ENCODE results near the gene C17orf67. TPM values are rescaled to one million over a fixed set of nuclear protein-coding genes. Genes with fewer than 3 reads are reported as not detected.

The C17orf67 gene
- total RNA-seq, 5 donors from 2014 or later (not counting 1 experiment from before 2014, with no cell fraction given) = 4.8 to 9.6 (median 8.4) TPM

DNA sequence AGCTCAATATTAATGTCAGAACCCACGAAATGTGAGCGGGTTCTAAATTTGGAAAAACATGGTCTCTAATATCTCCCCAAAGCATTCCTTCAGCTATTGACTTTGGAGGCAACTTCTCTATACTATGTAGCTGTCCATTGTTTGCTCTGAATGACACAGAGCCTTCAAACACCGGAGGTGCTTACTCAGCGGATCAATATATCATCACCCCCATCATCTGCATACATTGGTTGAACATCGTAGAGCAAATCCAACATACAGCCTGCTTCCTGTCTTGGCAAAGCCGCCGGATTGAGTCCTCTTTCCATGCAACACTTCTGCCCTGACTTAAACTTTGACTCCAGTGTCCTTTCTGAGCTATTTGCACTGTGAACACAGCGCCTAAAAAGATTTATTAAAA is 61.3 kb downstream of the C17orf67 start:
- Histone ChIP-seq H3K9me3 (no peaks in the 10 kb centered on the region), H3K4me1 (ENCODE audit: control insufficient read depth in 1 of 2, extremely low read depth in 1 of 2, insufficient read depth in 2 of 2, low read length in 2 of 2) (no peaks in the 10 kb centered on the region), H3K27me3 (replicated peaks in 1 of 2; ENCODE audit: control insufficient read depth in 2 of 2, extremely low read depth in 1 of 2, insufficient read depth in 2 of 2, low read length in 1 of 2) (peaks cover 0 to 3% of the 10 kb centered on the region in 2 experiments), H3K36me3 (ENCODE audit: control insufficient read depth in 2 of 2, extremely low read depth in 1 of 2, insufficient read depth in 1 of 2, low read length in 1 of 2) (no peaks in the 10 kb centered on the region), H3K27ac (ENCODE audit: low read length) (no peak overlapping the region), H3K4me3 (ENCODE audit: control insufficient read depth in 1 of 2, extremely low read depth in 1 of 2, low read length in 1 of 2) (no peak overlapping the region)
- DNase-seq = no peak
- no peak for ATAC-seq (replicated peaks in 1 of 4)
- H3K27me3 Mint-ChIP-seq = no peaks in the 10 kb centered on the region
- ChIA-PET POLR2A (no interaction called here), CTCF (interaction anchor here (0.6 to 1.8 kb wide), 3 partner anchors 8 to 272 kb away, joined by 3 to 12 read pairs (median 7); no protein-coding TSS in a partner anchor)
- no peaks in the 10 kb centered on the region for H3K9me3 Mint-ChIP-seq
- H3K4me3 Mint-ChIP-seq = no peak overlapping the region
- H3K36me3 Mint-ChIP-seq = no peaks in the 10 kb centered on the region
- no peak overlapping the region for H3K27ac Mint-ChIP-seq
- H3K4me1 Mint-ChIP-seq = no peaks in the 10 kb centered on the region
- WGBS (ENCODE audit: insufficient coverage) = 86% methylated on average over 7 of the region's 8 CpGs

DNA sequence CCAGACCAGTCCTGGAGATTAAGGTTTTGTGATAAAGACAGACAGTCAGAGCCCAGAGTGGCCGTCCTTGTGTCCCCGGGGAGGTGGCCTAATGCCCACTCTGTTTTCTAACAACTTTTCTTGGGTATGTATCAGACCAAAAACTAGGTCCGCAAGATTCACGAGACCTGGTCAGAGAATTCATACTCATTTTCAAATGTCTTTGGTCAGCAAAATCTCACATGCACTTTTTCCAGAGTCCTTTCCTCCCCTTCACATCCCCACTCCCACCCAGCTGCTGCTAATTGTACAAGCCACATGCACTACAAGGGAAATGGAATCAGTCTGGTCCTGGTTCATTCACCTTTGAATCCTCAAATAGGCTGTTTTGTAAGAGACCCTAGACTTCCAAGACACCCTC is 61.7 kb downstream of the C17orf67 start:
- Mint-ChIP-seq H3K36me3 (no peaks in the 10 kb centered on the region), H3K4me1 (no peaks in the 10 kb centered on the region), H3K27me3 (no peaks in the 10 kb centered on the region), H3K27ac (no peak overlapping the region), H3K4me3 (no peak overlapping the region), H3K9me3 (no peaks in the 10 kb centered on the region)
- ChIA-PET CTCF (interaction anchor here in 1 of 2 donors (0.6 to 1.8 kb wide), 2 partner anchors 8 to 12 kb away, joined by 3 to 12 read pairs; no protein-coding TSS in a partner anchor), POLR2A (no interaction called here)
- DNase-seq = no peak
- ATAC-seq (replicated peaks in 1 of 4) = no peak
- no peak overlapping the region for H3K27ac ChIP-seq (ENCODE audit: low read length)
- 91% methylated on average over 4 of the region's 4 CpGs for WGBS (ENCODE audit: insufficient coverage)
- peaks cover 0 to 3% of the 10 kb centered on the region in 2 experiments for H3K27me3 ChIP-seq (replicated peaks in 1 of 2; ENCODE audit: control insufficient read depth in 2 of 2, extremely low read depth in 1 of 2, insufficient read depth in 2 of 2, low read length in 1 of 2)
- H3K4me1 ChIP-seq (ENCODE audit: control insufficient read depth in 1 of 2, extremely low read depth in 1 of 2, insufficient read depth in 2 of 2, low read length in 2 of 2) = no peaks in the 10 kb centered on the region
- no peak overlapping the region for H3K4me3 ChIP-seq (ENCODE audit: control insufficient read depth in 1 of 2, extremely low read depth in 1 of 2, low read length in 1 of 2)
- H3K9me3 ChIP-seq = no peaks in the 10 kb centered on the region
- no peaks in the 10 kb centered on the region for H3K36me3 ChIP-seq (ENCODE audit: control insufficient read depth in 2 of 2, extremely low read depth in 1 of 2, insufficient read depth in 1 of 2, low read length in 1 of 2)

DNA sequence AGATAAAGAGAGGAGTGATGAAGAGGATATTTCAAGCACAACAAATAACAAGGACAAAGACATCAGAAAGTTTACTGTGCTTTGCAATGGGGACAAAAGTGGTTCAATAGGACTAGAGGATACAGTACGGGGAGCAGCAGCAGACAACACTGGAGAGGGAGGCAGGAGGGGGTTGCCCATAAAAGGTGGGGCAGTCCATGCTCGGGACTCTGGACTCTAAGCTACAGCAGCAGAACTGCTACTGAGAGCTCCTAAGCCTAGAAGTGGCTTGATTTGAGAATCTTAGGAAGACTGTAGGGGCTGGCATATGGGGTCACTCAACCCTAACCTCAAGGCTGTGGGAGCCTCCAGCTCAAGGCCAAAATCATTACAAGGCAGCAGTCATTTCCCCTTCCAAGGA is 62.2 kb downstream of the C17orf67 start:
- no peak overlapping the region for H3K4me3 ChIP-seq (ENCODE audit: control insufficient read depth in 1 of 2, extremely low read depth in 1 of 2, low read length in 1 of 2)
- H3K27ac ChIP-seq (ENCODE audit: low read length) = no peak overlapping the region
- Mint-ChIP-seq H3K4me1 (no peaks in the 10 kb centered on the region), H3K36me3 (no peaks in the 10 kb centered on the region), H3K27me3 (no peaks in the 10 kb centered on the region), H3K27ac (no peak overlapping the region), H3K9me3 (no peaks in the 10 kb centered on the region), H3K4me3 (no peak overlapping the region)
- WGBS (ENCODE audit: insufficient coverage) = 70% methylated on average over 2 of the region's 2 CpGs
- no peaks in the 10 kb centered on the region for H3K36me3 ChIP-seq (ENCODE audit: control insufficient read depth in 2 of 2, extremely low read depth in 1 of 2, insufficient read depth in 1 of 2, low read length in 1 of 2)
- ATAC-seq (replicated peaks in 1 of 4) = no peak
- H3K27me3 ChIP-seq (replicated peaks in 1 of 2; ENCODE audit: control insufficient read depth in 2 of 2, extremely low read depth in 1 of 2, insufficient read depth in 2 of 2, low read length in 1 of 2) = peaks cover 0 to 3% of the 10 kb centered on the region in 2 experiments
- DNase-seq = no peak
- ChIA-PET CTCF (interaction anchor here in 1 of 2 donors (0.6 to 1.8 kb wide), 2 partner anchors 9 to 13 kb away, joined by 3 to 12 read pairs; no protein-coding TSS in a partner anchor), POLR2A (no interaction called here)
- H3K4me1 ChIP-seq (ENCODE audit: control insufficient read depth in 1 of 2, extremely low read depth in 1 of 2, insufficient read depth in 2 of 2, low read length in 2 of 2) = no peaks in the 10 kb centered on the region
- H3K9me3 ChIP-seq = no peaks in the 10 kb centered on the region

- no peaks in the 10 kb centered on the region for H3K36me3 Mint-ChIP-seq
- Histone ChIP-seq H3K27me3 (replicated peaks in 1 of 2; ENCODE audit: control insufficient read depth in 2 of 2, extremely low read depth in 1 of 2, insufficient read depth in 2 of 2, low read length in 1 of 2) (no peaks in the 10 kb centered on the region), H3K36me3 (ENCODE audit: control insufficient read depth in 2 of 2, extremely low read depth in 1 of 2, insufficient read depth in 1 of 2, low read length in 1 of 2) (no peaks in the 10 kb centered on the region), H3K4me3 (ENCODE audit: control insufficient read depth in 1 of 2, extremely low read depth in 1 of 2, low read length in 1 of 2) (no peak overlapping the region), H3K27ac (ENCODE audit: low read length) (no peak overlapping the region), H3K4me1 (ENCODE audit: control insufficient read depth in 1 of 2, extremely low read depth in 1 of 2, insufficient read depth in 2 of 2, low read length in 2 of 2) (no peaks in the 10 kb centered on the region), H3K9me3 (no peaks in the 10 kb centered on the region)
- ATAC-seq (replicated peaks in 1 of 4) = no peak
- no peaks in the 10 kb centered on the region for H3K4me1 Mint-ChIP-seq
- no peak overlapping the region for H3K27ac Mint-ChIP-seq
- H3K9me3 Mint-ChIP-seq = no peaks in the 10 kb centered on the region
- CTCF ChIA-PET = interaction anchor here in 1 of 2 donors (1.8 kb wide), 1 partner anchor 10 kb away, joined by 12 read pairs; no protein-coding TSS in a partner anchor
- H3K4me3 Mint-ChIP-seq = no peak overlapping the region
- POLR2A ChIA-PET = no interaction called here
- no peaks in the 10 kb centered on the region for H3K27me3 Mint-ChIP-seq
- DNase-seq = no peak
Observed at GRCh38 chr17:56770427-56770826, 63.3 kb downstream of the C17orf67 start.

DNA sequence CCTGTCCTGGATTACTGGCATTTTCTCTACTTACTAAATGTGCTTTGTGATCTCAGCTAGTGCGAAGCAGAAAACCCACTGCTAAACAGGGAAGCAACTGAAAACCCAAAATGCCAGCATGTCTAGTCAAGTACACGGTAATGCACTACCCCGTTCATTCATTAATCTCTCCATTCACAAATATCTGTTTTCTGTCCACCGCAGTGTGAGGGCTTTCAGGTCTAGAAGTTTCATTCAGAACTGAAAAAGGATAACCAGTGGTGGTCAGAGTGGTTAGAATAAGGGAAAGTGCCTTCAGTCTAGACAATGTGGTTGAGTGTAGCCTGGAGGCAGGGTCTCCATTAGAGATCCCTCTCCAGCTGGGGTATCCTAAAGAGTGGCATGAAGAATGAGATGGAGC is 68.3 kb downstream of the C17orf67 start:
- no peak overlapping the region for H3K4me3 ChIP-seq (ENCODE audit: control insufficient read depth in 1 of 2, extremely low read depth in 1 of 2, low read length in 1 of 2)
- no peak for DNase-seq
- H3K4me1 ChIP-seq (ENCODE audit: control insufficient read depth in 1 of 2, extremely low read depth in 1 of 2, insufficient read depth in 2 of 2, low read length in 2 of 2) = peaks cover 10 to 13% of the 10 kb centered on the region in 2 experiments
- ChIA-PET POLR2A (no interaction called here), CTCF (interaction anchor here in 1 of 2 donors (0.7 kb wide), 1 partner anchor 85 kb away, joined by 5 read pairs; no protein-coding TSS in a partner anchor)
- H3K4me1 Mint-ChIP-seq = peaks cover 13 to 20% (median 20%) of the 10 kb centered on the region in 3 donors
- H3K9me3 Mint-ChIP-seq = no peaks in the 10 kb centered on the region
- peaks cover 0 to 5% of the 10 kb centered on the region in 2 experiments for H3K27me3 ChIP-seq (replicated peaks in 1 of 2; ENCODE audit: control insufficient read depth in 2 of 2, extremely low read depth in 1 of 2, insufficient read depth in 2 of 2, low read length in 1 of 2)
- WGBS (ENCODE audit: insufficient coverage) = 78% methylated on average over 1 of the region's 4 CpGs
- no peak overlapping the region for H3K4me3 Mint-ChIP-seq
- ATAC-seq (replicated peaks in 1 of 4) = no peak
- H3K9me3 ChIP-seq = no peaks in the 10 kb centered on the region
- H3K36me3 Mint-ChIP-seq = no peaks in the 10 kb centered on the region
- H3K27ac Mint-ChIP-seq = peak overlapping the region in 1 of 2 donors; percentile 0
- no peaks in the 10 kb centered on the region for H3K36me3 ChIP-seq (ENCODE audit: control insufficient read depth in 2 of 2, extremely low read depth in 1 of 2, insufficient read depth in 1 of 2, low read length in 1 of 2)
- H3K27me3 Mint-ChIP-seq = peaks cover 0 to 4% of the 10 kb centered on the region in 2 donors
- no peak overlapping the region for H3K27ac ChIP-seq (ENCODE audit: low read length)

GRCh38 chr17:56762988-56763387 is 70.7 kb downstream of the C17orf67 start:
- Histone ChIP-seq H3K27me3 (replicated peaks in 1 of 2; ENCODE audit: control insufficient read depth in 2 of 2, extremely low read depth in 1 of 2, insufficient read depth in 2 of 2, low read length in 1 of 2) (peaks cover 0 to 5% of the 10 kb centered on the region in 2 experiments), H3K27ac (ENCODE audit: low read length) (no peak overlapping the region), H3K4me3 (ENCODE audit: control insufficient read depth in 1 of 2, extremely low read depth in 1 of 2, low read length in 1 of 2) (no peak overlapping the region), H3K9me3 (no peaks in the 10 kb centered on the region), H3K4me1 (ENCODE audit: control insufficient read depth in 1 of 2, extremely low read depth in 1 of 2, insufficient read depth in 2 of 2, low read length in 2 of 2) (peaks cover 10 to 13% of the 10 kb centered on the region in 2 experiments), H3K36me3 (ENCODE audit: control insufficient read depth in 2 of 2, extremely low read depth in 1 of 2, insufficient read depth in 1 of 2, low read length in 1 of 2) (no peaks in the 10 kb centered on the region)
- Mint-ChIP-seq H3K27ac (peak overlapping the region; percentile 29 to 83), H3K4me1 (peaks cover 13 to 21% (median 20%) of the 10 kb centered on the region in 3 donors), H3K4me3 (peak overlapping the region in 1 of 3 donors; percentile 61), H3K9me3 (no peaks in the 10 kb centered on the region), H3K36me3 (no peaks in the 10 kb centered on the region), H3K27me3 (peaks cover 0 to 4% of the 10 kb centered on the region in 2 donors)
- ATAC-seq (replicated peaks in 1 of 4) (peak; percentile 62 to 83 (median 71)), DNase-seq (peak in 1 of 35 experiments; percentile 16)
- ChIA-PET POLR2A (no interaction called here), CTCF (interaction anchor here in 1 of 2 donors (1.4 to 1.5 kb wide), 2 partner anchors 8 to 17 kb away, joined by 3 to 4 read pairs; no protein-coding TSS in a partner anchor)
- WGBS (ENCODE audit: insufficient coverage) = no CpG with 5 or more reads among the region's 1 CpG
